22Rv1 (cell line): ENCODE data around the gene GRM1.

Experiments
- CTCF ChIP-seq: fragments of 450-650 bp; IDR thresholded peaks from 2 replicates; pipeline ENCODE4 v1.5.1; 2017; ENCODE audit warnings: mild to moderate bottlenecking
- ZFX ChIP-seq: fragments of 450-650 bp; IDR thresholded peaks from 2 replicates; pipeline ENCODE4 v1.6.1; 2017; ENCODE audit warnings: antibody characterized with exemption, borderline replicate concordance

GRCh38 chr6:146183831-146184230 is 155.0 kb downstream of the GRM1 start:
- TF ChIP-seq CTCF = no peak
- TF ChIP-seq ZFX = no peak
